IMR-90 (cell line): ENCODE measurements around the gene STK31.

Experiments
- BHLHE40 ChIP-seq: fragments of 150-350 bp; IDR thresholded peaks from 2 replicates; pipeline ENCODE4 v1.6.1; 2016; ENCODE audit warnings: mild to moderate bottlenecking, low read depth, low read length
- CEBPB ChIP-seq: IDR thresholded peaks from 2 replicates; pipeline ENCODE4 v1.6.1; 2012; ENCODE audit warnings: low read depth, low read length, improper control_type of control experiment
- CHD1 ChIP-seq: IDR thresholded peaks from 2 replicates; pipeline ENCODE4 v1.6.1; 2012; ENCODE audit warnings: low read depth, low read length, improper control_type of control experiment
- CTCF ChIP-seq: conservative IDR thresholded peaks from 2 replicates; pipeline ENCODE4 v1.5.1; 2012; ENCODE audit warnings: mild to moderate bottlenecking, low read depth, low read length, improper control_type of control experiment
- ELK1 ChIP-seq: fragments of 150-350 bp; IDR thresholded peaks from 2 replicates; pipeline ENCODE4 v1.6.1; 2016; ENCODE audit warnings: low read depth, mild to moderate bottlenecking, low read length, moderate library complexity, borderline replicate concordance
- FOS ChIP-seq: fragments of 150-350 bp; IDR thresholded peaks from 2 replicates; pipeline ENCODE4 v1.6.1; 2016; ENCODE audit warnings: low read depth, low read length
- MAFK ChIP-seq: IDR thresholded peaks from 2 replicates; pipeline ENCODE4 v1.6.1; 2012; ENCODE audit warnings: low read depth, low read length, improper control_type of control experiment
- MAZ ChIP-seq: IDR thresholded peaks from 2 replicates; pipeline ENCODE4 v1.6.1; 2012; ENCODE audit warnings: low read depth, mild to moderate bottlenecking, low read length, improper control_type of control experiment, moderate library complexity, borderline replicate concordance
- MXI1 ChIP-seq: IDR thresholded peaks from 2 replicates; pipeline ENCODE4 v1.6.1; 2012; ENCODE audit warnings: low read depth, mild to moderate bottlenecking, low read length, moderate library complexity, borderline replicate concordance
- POLR2A ChIP-seq: IDR thresholded peaks from 2 replicates; pipeline ENCODE4 v1.6.1; 2012; ENCODE audit warnings: mild to moderate bottlenecking, low read depth, low read length
- RAD21 ChIP-seq: IDR thresholded peaks from 2 replicates; pipeline ENCODE4 v1.6.1; 2012; ENCODE audit warnings: low read length, improper control_type of control experiment
- RFX5 ChIP-seq: IDR thresholded peaks from 2 replicates; pipeline ENCODE4 v1.8.0; 2012; ENCODE audit warnings: low read depth, mild to moderate bottlenecking, low read length, moderate library complexity
- SMC3 ChIP-seq: fragments of 150-350 bp; IDR thresholded peaks from 2 replicates; pipeline ENCODE4 v1.6.1; 2016; ENCODE audit warnings: low read depth, mild to moderate bottlenecking, antibody characterized with exemption, low read length, moderate library complexity
- USF2 ChIP-seq: fragments of 150-350 bp; IDR thresholded peaks from 2 replicates; pipeline ENCODE4 v1.6.1; 2017; ENCODE audit warnings: mild to moderate bottlenecking, antibody characterized with exemption, low read length, low read depth

GRCh38 chr7:23664122-23664521 lies 45.9 kb upstream of the STK31 start:
- TF ChIP-seq CTCF (no peak), POLR2A (no peak), MAZ (no peak), SMC3 (no peak), CEBPB (no peak), USF2 (no peak), MAFK (no peak), BHLHE40 (no peak), RAD21 (no peak), ELK1 (no peak), MXI1 (no peak), CHD1 (no peak), RFX5 (no peak), FOS (no peak)
